Measurements from ENCODE around the gene H1-8. TPM values are rescaled to one million over a fixed set of nuclear protein-coding genes. Genes with fewer than 3 reads are reported as not detected.
"Not testable (repeated sequence)": the region's sequence is repeated elsewhere in the genome, so short reads cannot be mapped to it uniquely, and the experiment has no call there.

The H1-8 gene
- total RNA-seq, 4 donors from 2014 or later: not detected

GRCh38 chr3:129512595-129512994 lies 30.4 kb upstream of the H1-8 start:
- H3K9me3 ChIP-seq: no peaks in the 10 kb centered on the region
- no peak for TF ChIP-seq CTCF (IDR thresholded peaks at IDR 0.05)
- no peak for DNase-seq
- no peak overlapping the region for H3K4me3 ChIP-seq
- intact Hi-C loops (cut with DNase I): no loop called here
- H3K4me1 ChIP-seq: no peaks in the 10 kb centered on the region
- peaks cover 0 to 93% (median under 1%) of the 10 kb centered on the region in 3 donors for H3K36me3 ChIP-seq
- no peaks in the 10 kb centered on the region for H3K27me3 ChIP-seq
- no peak overlapping the region for H3K27ac ChIP-seq

- TF ChIP-seq CTCF (IDR thresholded peaks at IDR 0.05): no peak
- no peak for TF ChIP-seq POLR2A (IDR thresholded peaks at IDR 0.05)
These were observed 29.3 kb upstream of the H1-8 start for GRCh38 chr3:129513705-129514104.

GRCh38 chr3:129514110-129514509 lies 28.9 kb upstream of the H1-8 start:
- Histone ChIP-seq H3K4me3 (no peak overlapping the region), H3K27me3 (no peaks in the 10 kb centered on the region), H3K4me1 (no peaks in the 10 kb centered on the region), H3K36me3 (peaks cover 0 to 90% (median 0%) of the 10 kb centered on the region in 3 donors), H3K9me3 (no peaks in the 10 kb centered on the region), H3K27ac (no peak overlapping the region)
- WGBS, 2 donors: 89 to 90% methylated on average over 7 to 8 of the region's 10 CpGs
- intact Hi-C loops (cut with DNase I): no loop called here
- TF ChIP-seq CTCF (IDR thresholded peaks at IDR 0.05) (no peak), POLR2A (IDR thresholded peaks at IDR 0.05) (no peak)
- no peak for DNase-seq

More at GRCh38 chr3:129513705-129514104, 29.3 kb upstream of the H1-8 start:
- Histone ChIP-seq H3K36me3 (peaks cover 0 to 90% (median 0%) of the 10 kb centered on the region in 3 donors), H3K9me3 (no peaks in the 10 kb centered on the region), H3K4me1 (no peaks in the 10 kb centered on the region), H3K27me3 (no peaks in the 10 kb centered on the region), H3K4me3 (no peak overlapping the region), H3K27ac (no peak overlapping the region)
- intact Hi-C loops (cut with DNase I): no loop called here
- no peak for DNase-seq
- WGBS, 2 donors: 84 to 93% methylated on average over 8 of the region's 8 CpGs

- no peak overlapping the region for H3K27ac ChIP-seq
- H3K36me3 ChIP-seq: peaks cover 0 to 90% (median 0%) of the 10 kb centered on the region in 3 donors
- DNase-seq: no peak
- H3K4me3 ChIP-seq: no peak overlapping the region
- WGBS, 2 donors: 86 to 93% methylated on average over 5 to 6 of the region's 6 CpGs
- no peaks in the 10 kb centered on the region for H3K27me3 ChIP-seq
- TF ChIP-seq POLR2A (IDR thresholded peaks at IDR 0.05) (no peak), CTCF (IDR thresholded peaks at IDR 0.05) (no peak)
- intact Hi-C loops (cut with DNase I): no loop called here
- H3K4me1 ChIP-seq: no peaks in the 10 kb centered on the region
- no peaks in the 10 kb centered on the region for H3K9me3 ChIP-seq
These were observed 28.4 kb upstream of the H1-8 start for GRCh38 chr3:129514563-129514962.

- intact Hi-C loops (cut with DNase I); H3K9me3 ChIP-seq; H3K4me1 ChIP-seq; H3K4me3 ChIP-seq; H3K27me3 ChIP-seq; H3K27ac ChIP-seq; DNase-seq: not testable (repeated sequence)
- peaks cover 0 to 88% (median 0%) of the 10 kb centered on the region in 3 donors for H3K36me3 ChIP-seq
- whole genome bisulfite sequencing, 2 donors: 99 to 100% methylated on average over 1 to 8 of the region's 25 CpGs
These were observed 27.7 kb upstream of the H1-8 start for GRCh38 chr3:129515108-129515820.

GRCh38 chr3:129515821-129516432 lies 27.0 kb upstream of the H1-8 start:
- H3K36me3 ChIP-seq: peaks cover 0 to 81% (median 0%) of the 10 kb centered on the region in 3 donors

More at GRCh38 chr3:129515821-129516432, 27.0 kb upstream of the H1-8 start:
- H3K4me3 ChIP-seq; H3K27ac ChIP-seq; H3K27me3 ChIP-seq; DNase-seq; H3K4me1 ChIP-seq; H3K9me3 ChIP-seq; intact Hi-C loops (cut with DNase I): not testable (repeated sequence)
- 91 to 100% methylated on average over 1 to 4 of the region's 7 CpGs for WGBS, 2 donors
